NCI-H2171 (cell line): Measurements from ENCODE around the gene ANAPC16.
"Not testable (repeated sequence)": the region's sequence is repeated elsewhere in the genome, so short reads cannot be mapped to it uniquely, and the experiment has no call there.

Experiments used
- DNase-seq: peaks from one replicate; lab custom pipeline; 2025; lab: John Stamatoyannopoulos, UW

Gene ANAPC16

GRCh38 chr10:72244573-72245038, 28.8 kb downstream of the ANAPC16 start:
- DNase-seq = no peak

- no peak for DNase-seq
These were observed 30.2 kb downstream of the ANAPC16 start for GRCh38 chr10:72245949-72246525.

- no peak for DNase-seq
These were observed 32.8 kb downstream of the ANAPC16 start for GRCh38 chr10:72248468-72249151.

GRCh38 chr10:72249176-72249862, 33.5 kb downstream of the ANAPC16 start:
- DNase-seq = not testable (repeated sequence)

- DNase-seq = no peak
These were observed 34.9 kb downstream of the ANAPC16 start for GRCh38 chr10:72250666-72251065.

- DNase-seq = no peak
These were observed 35.8 kb downstream of the ANAPC16 start for GRCh38 chr10:72251635-72252034.

DNA sequence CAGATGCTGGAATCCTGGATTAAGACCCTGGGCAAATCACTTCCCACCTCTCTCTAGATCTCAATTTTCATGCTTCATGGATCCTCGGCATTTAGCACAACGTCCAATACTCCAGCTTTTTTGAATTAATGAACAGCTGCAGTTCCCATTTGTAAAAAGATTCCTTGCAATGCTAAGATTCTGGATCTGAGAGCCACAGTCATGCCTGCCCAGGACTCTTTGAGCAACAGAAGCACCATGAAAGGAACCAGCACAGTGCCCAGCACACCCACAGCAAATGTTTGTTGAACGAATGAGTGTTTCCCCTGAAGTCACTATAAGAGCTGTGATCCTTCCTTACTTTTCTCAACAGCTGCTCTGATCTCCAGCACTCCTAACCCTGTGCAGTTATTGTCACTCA, 37.2 kb downstream of the ANAPC16 start:
- no peak for DNase-seq

DNA sequence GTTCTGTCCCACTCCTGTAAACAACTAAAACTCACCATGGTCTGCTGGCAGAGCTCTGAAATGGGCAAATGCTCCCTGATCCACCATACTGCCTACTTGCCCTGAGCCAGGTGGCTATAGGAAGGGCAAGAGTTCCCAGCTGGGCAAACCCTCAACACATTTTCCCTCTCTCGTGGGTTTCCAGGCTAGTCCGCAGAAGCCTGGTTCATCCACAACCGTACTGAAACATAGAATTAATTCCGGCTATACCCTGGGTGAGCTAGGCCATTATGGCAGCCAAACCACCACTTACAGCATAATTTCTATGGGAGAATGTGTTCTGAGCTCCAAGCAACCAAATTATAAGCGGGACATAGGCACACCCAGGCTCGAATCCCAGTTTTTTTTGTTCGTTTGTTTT, 37.8 kb downstream of the ANAPC16 start:
- DNase-seq = no peak

GRCh38 chr10:72254813-72255568, 39.2 kb downstream of the ANAPC16 start:
- peak; percentile 15 for DNase-seq

- DNase-seq = no peak
These were observed 40.3 kb downstream of the ANAPC16 start for GRCh38 chr10:72255977-72256729.

DNA sequence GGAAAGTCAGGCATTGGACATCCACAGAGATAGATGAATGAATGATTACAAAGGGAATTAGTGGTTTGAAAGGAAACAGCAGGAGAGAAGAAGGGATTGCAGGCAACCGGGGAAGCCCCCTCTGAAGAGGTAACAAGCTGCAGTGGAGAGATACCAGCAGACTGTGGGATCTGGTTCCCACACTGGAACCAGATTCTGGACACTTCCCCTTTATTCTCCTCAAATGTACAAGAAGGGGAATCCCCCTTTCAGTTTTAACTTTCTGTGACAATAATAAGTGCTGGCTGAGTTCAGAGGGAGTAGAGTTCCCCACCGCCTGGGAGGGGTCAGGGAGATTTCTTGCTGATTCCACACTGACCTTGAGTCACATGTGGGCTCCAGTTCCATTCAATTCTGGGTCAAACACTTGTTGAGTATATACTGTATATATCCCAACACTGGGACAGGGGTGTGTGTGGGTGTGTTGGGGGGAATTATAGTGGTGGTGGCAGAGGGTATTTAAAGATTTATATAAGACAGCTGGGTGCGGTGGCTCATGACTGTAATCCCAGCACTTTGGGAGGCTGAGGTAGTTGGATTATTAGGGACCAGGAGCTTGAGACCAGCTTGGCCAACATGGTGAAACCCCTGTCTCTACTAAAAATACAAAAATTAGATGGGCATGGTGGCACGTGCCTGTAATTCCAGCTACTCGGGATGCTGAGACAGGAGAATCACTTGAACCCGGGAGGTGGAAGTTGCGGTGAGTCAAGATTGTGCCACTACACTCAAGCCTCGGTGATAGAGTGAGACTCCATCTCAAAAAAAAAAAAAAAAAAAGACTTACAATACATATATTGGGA, 41.5 kb downstream of the ANAPC16 start:
- no peak for DNase-seq

DNA sequence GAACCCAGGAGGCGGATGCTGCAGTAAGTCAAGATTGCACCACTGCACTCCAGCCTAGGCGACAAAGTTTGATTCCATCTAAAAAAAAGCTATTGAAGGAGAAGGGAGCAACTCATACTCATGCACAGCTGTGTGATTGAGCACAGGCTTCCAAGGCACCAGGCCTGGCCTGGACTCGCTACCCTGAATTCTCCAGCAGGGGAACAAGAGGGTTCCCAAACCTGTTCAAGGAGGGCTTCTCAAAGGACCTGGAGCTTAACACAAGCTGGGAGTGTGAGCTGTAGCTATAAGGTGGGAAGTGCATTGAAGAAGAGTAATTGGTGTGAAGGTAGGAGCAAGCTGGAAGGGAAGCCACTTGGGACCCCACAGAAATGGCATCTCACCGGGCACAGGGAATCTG, 42.8 kb downstream of the ANAPC16 start:
- DNase-seq = no peak

GRCh38 chr10:72259491-72260238, 43.9 kb downstream of the ANAPC16 start:
- no peak for DNase-seq

DNA sequence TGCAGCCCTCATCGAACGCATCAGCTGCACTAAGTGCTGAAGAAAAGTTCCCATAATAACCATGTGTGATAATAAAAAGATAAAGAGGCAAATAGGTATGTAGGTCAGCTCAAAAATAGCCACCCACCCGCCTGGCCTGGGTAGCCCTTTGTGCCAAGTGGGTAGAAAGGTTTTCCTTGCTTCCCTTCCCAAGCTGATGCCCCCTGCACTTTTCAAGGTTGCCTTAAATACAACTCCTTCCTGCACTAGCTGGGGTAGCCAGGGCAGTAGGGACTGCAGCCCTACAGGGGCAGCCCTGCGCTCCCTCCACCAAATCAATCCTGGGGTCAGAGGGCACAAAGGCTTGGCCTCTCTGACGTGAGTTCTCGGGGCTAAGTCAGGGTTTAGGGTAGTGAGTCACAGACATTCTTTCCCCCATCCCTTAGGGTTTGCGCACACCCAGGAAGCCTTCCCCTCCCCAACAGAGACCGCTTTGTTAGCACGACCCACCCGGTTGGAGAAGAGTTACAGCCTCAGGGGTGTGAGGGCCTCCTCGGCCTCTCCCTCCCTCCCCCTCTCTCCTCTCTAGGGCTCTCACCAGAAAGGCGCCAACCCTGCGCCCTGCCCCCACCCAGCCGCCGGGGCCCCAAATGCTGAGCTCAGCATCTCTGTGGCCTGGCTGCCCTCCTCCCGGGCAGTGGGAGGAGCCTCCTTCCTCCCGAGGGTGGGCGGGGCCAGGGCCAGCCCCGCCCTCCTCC, 44.6 kb downstream of the ANAPC16 start:
- no peak for DNase-seq

DNA sequence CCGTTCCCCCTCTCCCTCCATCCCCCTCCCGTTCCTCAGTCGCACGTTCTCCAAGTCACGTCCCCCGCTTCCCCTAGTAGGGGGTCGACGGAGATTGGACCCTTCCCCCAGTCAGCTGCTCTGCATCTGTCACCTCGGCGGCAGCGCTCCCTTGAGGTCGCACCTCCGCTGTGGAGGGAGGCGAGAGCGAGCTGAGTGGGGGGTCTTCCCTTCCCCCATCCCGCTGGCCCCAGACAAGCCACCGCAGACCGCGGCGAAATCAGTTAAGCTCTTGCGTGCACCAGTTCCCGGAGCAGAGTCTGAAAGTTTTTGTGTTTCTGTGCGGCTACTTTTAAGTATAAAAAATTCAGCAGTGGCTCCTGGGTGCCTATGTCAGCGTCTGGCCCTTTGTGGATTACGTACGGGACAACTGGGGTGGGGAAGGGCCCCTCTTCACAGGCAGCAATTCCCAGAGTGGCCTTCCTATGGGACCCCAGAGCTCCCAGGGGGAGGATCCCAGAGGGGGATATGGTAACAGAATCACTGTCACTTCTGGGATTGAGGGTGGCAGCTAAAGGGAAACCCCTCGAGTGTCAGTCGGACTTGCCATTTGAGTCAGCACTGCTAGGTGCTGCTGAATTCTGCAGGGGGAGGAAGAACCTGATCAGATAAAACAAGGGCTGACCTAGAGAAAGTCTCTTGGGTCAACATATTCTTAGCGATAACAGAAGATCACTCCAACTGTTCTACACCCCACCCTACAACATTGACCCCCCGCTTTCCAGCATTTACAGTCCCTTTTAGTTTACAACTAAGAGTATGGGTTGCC, 45.4 kb downstream of the ANAPC16 start:
- DNase-seq = peak; percentile 16

- no peak for DNase-seq
These were observed 46.1 kb downstream of the ANAPC16 start for GRCh38 chr10:72261784-72262404.

GRCh38 chr10:72263613-72264241, 47.9 kb downstream of the ANAPC16 start:
- DNase-seq = peak; percentile 84

- no peak for DNase-seq
These were observed 48.7 kb downstream of the ANAPC16 start for GRCh38 chr10:72264536-72264935.
